ENCODE results near the gene SUN2.

DNA sequence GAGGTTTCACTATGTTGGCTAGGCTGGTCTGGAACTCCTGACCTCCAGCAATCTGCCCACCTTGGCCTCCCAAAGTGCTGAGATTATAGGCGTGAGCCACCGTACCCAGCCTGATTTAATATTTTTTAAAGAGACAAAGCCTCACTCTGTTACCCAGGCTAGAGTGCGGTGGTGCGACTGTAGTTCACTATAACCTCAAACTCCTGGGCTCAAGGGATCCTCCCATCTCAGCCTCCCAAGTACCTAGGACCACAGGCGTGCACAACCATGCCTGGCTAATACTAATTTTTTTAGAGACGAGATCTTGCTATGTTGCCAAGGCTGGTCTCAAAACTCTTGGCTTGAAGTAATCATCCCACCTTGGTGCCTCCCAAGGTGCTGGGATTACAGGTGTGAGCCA, 36.6 kb downstream of the SUN2 start:
- TF ChIP-seq REST (IDR thresholded peaks at IDR 0.05; ENCODE audit: low read depth, low read length) = no peak
- TF ChIP-seq YY1 (IDR thresholded peaks at IDR 0.05; ENCODE audit: low read depth, low read length) = no peak
- no peak for TF ChIP-seq CREB1 (IDR thresholded peaks at IDR 0.05; ENCODE audit: low read depth)
- TF ChIP-seq, protein P1, sequence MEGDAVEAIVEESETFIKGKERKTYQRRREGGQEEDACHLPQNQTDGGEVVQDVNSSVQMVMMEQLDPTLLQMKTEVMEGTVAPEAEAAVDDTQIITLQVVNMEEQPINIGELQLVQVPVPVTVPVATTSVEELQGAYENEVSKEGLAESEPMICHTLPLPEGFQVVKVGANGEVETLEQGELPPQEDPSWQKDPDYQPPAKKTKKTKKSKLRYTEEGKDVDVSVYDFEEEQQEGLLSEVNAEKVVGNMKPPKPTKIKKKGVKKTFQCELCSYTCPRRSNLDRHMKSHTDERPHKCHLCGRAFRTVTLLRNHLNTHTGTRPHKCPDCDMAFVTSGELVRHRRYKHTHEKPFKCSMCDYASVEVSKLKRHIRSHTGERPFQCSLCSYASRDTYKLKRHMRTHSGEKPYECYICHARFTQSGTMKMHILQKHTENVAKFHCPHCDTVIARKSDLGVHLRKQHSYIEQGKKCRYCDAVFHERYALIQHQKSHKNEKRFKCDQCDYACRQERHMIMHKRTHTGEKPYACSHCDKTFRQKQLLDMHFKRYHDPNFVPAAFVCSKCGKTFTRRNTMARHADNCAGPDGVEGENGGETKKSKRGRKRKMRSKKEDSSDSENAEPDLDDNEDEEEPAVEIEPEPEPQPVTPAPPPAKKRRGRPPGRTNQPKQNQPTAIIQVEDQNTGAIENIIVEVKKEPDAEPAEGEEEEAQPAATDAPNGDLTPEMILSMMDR (IDR thresholded peaks at IDR 0.05 in 2 of 3, conservative IDR thresholded peaks at IDR 0.05 in 1 of 3; ENCODE audit: control insufficient read depth in 2 of 3, extremely low read depth in 1 of 3, insufficient read depth in 1 of 3, low read depth in 3 of 3, low read length in 3 of 3) = no peak
- TF ChIP-seq EZH2 (IDR thresholded peaks at IDR 0.05; ENCODE audit: borderline replicate concordance, control insufficient read depth, low read depth, low read length) = no peak

Measured in GM12878 (cell line).